CD4-positive, alpha-beta T cell treated with Interleukin-15 for 4 hours (primary cell): ENCODE results near the gene CARHSP1.
"Not testable (repeated sequence)": the region's sequence is repeated elsewhere in the genome, so short reads cannot be mapped to it uniquely, and the experiment has no call there.

ENCODE experiments used
- DNase-seq: peaks from one replicate; pipeline ENCODE4 v3.0.0-alpha.2; 2020; ENCODE audit warnings: low spot score

The CARHSP1 gene

GRCh38 chr16:8854298-8854948, 14.4 kb downstream of the CARHSP1 start:
- DNase-seq: no peak

- DNase-seq: no peak
Measured at GRCh38 chr16:8853611-8854010, 15.2 kb downstream of the CARHSP1 start.

DNA sequence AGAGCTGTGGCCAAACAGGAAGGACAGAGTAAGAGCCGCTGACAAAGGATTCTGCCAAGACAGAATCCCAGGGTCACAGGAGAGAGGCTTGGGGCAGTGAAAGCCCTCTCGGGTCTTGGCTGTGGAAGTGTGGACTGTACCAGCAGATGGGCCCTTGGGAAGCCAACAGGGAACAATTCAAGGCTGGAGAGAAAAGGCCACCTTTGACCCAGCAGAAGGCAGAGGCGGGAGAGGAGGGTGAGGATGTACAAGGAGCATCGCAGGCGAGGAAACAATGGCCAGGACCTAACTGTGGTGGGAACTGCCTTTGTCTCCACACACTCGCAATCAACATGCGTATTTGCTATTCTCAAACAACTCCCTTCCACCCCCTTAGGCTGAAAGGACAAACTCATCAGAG, 15.7 kb downstream of the CARHSP1 start:
- DNase-seq: no peak

- DNase-seq: no peak
Measured at GRCh38 chr16:8852534-8852933, 16.3 kb downstream of the CARHSP1 start.

DNA sequence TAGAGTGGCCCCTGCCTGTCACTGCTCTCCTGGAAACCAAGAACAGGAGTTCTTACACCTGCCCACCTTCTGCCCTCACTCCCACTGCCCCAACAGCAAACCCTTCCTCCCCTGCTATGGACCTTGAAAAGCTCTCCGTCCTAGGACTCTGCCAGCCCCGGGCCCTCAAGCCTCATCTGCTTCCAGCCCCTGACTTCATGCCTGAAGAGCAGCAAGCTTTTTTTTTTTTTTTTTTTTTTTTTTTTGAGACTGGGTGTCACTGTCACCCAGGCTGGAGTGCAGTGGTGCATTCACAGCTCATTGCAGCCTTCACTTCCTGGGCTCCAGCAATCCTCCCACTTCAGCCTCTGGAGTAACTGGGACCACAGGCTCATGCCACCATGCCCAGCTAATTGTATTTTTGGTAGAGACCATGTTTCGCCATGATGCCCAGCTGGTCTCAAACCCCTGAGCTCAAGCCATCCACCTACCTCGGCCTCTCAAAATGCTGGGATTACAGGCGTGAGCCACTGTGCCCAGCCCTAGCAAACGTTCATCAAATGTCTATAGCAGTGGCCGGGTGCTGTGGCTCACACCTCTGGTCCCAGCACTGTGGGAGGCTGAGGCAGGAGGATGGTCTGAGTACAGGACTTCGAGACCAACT, 16.9 kb downstream of the CARHSP1 start:
- no peak for DNase-seq

DNA sequence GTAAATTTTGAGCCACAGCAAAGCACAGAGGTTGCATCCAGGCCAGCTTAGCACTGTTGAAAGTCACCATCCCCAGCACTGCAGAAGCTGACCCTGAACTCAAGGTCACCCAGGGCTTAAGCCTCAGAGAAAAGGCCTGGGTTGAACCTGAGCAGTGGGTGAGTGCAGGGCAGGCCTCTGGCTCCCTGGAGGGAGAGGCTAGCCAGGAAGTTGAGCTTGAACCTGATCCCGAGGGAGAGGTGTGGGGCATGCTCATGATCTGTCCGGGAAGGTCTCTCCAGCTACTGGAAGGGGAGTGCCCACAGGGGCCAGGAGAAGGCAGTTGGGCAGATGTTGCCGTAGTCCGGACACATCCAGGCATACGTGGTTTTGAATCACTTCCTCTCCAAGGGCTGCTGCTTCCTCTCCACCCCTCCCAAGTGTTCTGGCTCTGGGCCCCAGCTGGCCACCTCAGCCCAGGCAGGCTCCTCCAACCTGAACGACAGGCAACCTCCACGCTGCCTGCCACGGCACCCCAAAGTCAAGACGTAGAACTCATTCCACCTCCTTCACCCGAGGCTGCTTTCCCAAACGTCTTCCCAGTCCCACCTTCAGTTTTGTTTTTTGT, 18.4 kb downstream of the CARHSP1 start:
- no peak for DNase-seq

GRCh38 chr16:8849411-8850011, 19.3 kb downstream of the CARHSP1 start:
- DNase-seq: no peak

DNA sequence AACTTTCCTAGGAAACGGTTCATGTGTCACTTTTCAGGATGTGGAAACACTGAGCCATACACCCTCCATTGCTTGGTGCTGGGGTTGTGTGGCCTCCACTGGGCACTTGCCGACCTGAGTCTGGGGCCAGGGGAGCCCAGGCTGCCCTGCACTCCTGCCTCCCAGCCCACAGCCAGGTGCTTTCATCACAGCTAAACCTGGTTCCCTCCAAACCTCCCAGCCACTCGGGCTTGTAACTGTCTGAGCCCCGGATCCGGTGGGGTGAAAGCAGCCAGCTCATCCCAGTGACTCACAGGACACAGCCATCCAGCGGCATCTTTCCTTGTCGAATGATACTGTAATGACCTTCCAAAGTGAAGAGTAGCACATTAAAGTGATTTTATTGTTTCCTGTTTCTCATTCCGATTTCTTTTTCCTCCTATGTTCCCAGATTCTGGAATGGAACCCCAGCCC, 19.8 kb downstream of the CARHSP1 start:
- no peak for DNase-seq

GRCh38 chr16:8848231-8848938, 20.4 kb downstream of the CARHSP1 start:
- DNase-seq: no peak

DNA sequence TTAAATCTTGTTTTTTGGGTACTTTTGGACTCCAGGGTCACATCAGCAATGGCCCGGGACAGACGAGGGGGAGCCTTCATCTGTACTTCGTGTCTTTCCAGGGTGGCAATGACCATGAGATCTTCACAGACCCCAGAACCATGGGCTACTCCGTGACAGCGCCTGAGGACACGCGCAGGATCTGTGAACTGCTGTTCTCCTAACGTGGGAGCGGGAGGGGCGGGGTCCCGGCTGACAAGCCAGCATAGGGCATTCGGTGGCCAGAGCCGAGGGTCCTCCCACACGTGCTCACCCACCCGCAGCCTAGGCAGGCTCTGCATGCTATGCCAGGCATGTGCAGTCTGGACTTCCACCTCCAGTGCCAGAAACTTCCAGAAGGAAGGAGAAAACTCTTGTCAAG, 21.2 kb downstream of the CARHSP1 start:
- DNase-seq: no peak

DNA sequence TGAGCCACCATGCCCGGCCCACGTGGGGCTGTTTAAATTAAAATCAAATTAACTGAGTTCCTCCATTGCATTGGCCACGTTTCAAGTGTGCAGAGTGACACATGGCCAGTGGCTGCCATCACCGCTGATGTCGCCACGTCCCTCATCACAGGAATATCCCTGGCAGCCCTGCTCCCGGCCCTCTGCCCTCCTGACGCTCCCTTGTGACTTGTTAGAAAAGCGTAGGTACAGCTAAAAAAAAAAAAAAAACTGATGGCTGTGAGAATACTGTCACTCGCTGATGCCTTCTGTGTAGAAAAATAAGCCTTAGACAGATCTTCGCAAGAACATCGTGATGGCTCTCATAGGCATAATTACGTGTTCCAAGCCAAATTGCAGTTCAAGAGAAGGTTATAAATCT, 21.7 kb downstream of the CARHSP1 start:
- no peak for DNase-seq

- no peak for DNase-seq
Measured at GRCh38 chr16:8846401-8846932, 22.3 kb downstream of the CARHSP1 start.

DNA sequence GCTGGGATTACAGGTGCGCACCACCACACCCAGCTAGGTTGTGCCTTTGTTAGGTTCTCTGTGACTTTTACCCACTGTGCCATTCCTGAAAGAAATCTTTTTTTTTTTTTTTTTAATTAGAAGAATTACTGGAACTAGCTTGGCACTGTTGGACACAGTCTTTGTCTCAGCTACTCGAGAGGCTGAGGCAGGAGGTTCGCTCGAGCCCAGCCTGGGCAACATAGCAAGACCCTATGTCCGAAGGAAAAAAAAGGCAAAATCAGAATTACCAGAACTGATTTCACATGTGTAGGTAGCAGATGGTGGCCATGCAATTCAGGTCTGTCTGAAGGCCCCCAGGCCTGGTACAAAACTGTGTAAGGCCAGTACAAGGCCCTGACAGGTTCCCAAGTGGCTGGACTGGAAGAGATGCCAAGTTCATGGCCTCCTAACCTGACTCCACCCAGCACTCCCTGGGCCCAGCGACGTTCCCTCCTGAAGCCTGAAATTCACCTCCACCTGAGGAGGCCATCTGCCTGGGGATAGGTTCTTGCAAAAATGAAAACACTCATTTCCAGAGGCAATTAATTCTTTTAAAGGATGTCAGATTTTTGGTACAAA, 23.0 kb downstream of the CARHSP1 start:
- DNase-seq: no peak

- not testable (repeated sequence) for DNase-seq
Measured at GRCh38 chr16:8843296-8843695, 25.5 kb downstream of the CARHSP1 start.

GRCh38 chr16:8842016-8842415, 26.8 kb downstream of the CARHSP1 start:
- DNase-seq: not testable (repeated sequence)

GRCh38 chr16:8837594-8837993, 31.2 kb downstream of the CARHSP1 start:
- DNase-seq: not testable (repeated sequence)

DNA sequence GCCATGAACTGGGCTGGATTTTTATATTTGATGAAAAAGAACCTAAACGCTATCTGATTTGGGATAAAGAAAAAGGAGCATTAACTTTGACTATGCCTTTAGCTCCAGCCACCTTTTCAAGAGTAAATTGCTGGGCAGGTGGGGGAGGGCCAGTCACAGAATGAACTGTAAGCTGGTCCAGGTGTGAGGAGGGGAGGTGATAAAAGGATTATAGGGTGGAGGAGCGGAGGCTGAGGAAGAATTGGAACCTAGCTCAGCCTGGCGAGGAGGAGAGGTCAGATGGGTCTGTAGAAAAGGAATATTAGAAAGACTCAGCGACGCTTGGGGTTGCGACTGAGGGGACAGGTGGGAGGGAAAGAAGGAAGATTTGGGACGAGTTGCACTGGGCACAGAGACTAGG, 32.0 kb downstream of the CARHSP1 start:
- not testable (repeated sequence) for DNase-seq

- no peak for DNase-seq
Measured at GRCh38 chr16:8832717-8833105, 36.1 kb downstream of the CARHSP1 start.

DNA sequence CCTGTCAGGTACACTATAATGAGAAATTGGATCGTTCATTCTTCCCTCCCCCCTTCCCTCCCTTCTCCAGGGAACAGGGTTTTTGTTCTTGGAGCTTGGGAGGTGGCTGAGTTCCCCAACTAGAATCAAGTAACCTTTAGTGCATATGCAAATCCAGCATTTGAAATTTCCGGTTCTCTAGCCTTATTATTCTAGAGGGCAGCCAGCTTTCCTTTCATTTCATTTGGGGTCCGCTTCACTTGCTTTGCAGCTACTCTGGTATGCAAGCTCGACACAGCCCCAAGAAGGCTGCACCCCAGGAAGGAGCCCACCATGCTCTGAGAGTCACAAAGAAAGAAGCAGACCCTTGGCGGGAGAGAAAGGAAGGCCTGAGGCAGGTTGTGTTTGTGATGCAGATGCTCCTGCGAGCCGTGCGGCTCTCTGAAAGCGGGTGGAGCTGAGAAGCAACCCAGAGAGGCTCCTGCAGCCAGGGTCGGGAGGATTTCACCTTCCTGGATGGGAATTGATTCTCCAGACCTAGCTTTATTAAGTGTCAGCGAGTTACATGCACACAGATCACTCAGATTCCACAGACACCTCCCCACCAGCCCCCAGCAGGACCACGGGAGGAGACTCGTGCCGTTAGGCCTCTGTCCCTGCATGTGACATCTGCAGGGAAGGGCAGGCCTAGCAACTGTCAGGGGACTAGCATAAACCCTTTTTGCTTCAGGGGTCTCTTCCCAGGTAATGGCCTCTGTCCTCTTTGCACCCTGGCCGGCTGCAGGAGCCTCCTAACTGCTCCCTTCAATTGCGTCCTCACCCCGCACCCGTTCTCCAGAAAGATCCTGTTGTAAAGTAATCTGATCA, 36.7 kb downstream of the CARHSP1 start:
- no peak for DNase-seq

- no peak for DNase-seq
Measured at GRCh38 chr16:8831450-8831849, 37.4 kb downstream of the CARHSP1 start.
